Stromal cell of bone marrow (primary cell): ENCODE results near the gene CAB39.

Experiments used
- DNase-seq: peaks from one replicate; pipeline ENCODE4 v3.0.0-alpha.2; 2012; ENCODE audit warnings: low read depth

The CAB39 gene

GRCh38 chr2:230712443-230713330 lies at the start of gene CAB39:
TSS of gene CAB39 (plus strand) at chr2:230712842. CDS start at chr2:230760002, 47,160 bp downstream.
- peak; percentile 74 for DNase-seq

- DNase-seq = no peak
These were observed 48.5 kb upstream of the CAB39 start for GRCh38 chr2:230664128-230664527.

- no peak for DNase-seq
These were observed 47.8 kb upstream of the CAB39 start for GRCh38 chr2:230664844-230665243.

- DNase-seq = no peak
These were observed 47.4 kb upstream of the CAB39 start for GRCh38 chr2:230665263-230665691.

- no peak for DNase-seq
These were observed 46.2 kb upstream of the CAB39 start for GRCh38 chr2:230666446-230666845.

GRCh38 chr2:230666885-230667712 lies 45.5 kb upstream of the CAB39 start:
- no peak for DNase-seq

GRCh38 chr2:230668184-230668938 lies 44.3 kb upstream of the CAB39 start:
- no peak for DNase-seq

- DNase-seq = no peak
These were observed 43.7 kb upstream of the CAB39 start for GRCh38 chr2:230668939-230669303.

GRCh38 chr2:230669386-230669950 lies 43.2 kb upstream of the CAB39 start:
- no peak for DNase-seq

- no peak for DNase-seq
These were observed 41.5 kb upstream of the CAB39 start for GRCh38 chr2:230671117-230671516.

GRCh38 chr2:230672836-230673235 lies 39.8 kb upstream of the CAB39 start:
- no peak for DNase-seq

- DNase-seq = no peak
These were observed 38.2 kb upstream of the CAB39 start for GRCh38 chr2:230674401-230674800.

- no peak for DNase-seq
These were observed 37.5 kb upstream of the CAB39 start for GRCh38 chr2:230674966-230675672.

GRCh38 chr2:230676546-230676945 lies 36.1 kb upstream of the CAB39 start:
- DNase-seq = no peak

GRCh38 chr2:230677201-230677946 lies 35.3 kb upstream of the CAB39 start:
- no peak for DNase-seq

- no peak for DNase-seq
These were observed 34.6 kb upstream of the CAB39 start for GRCh38 chr2:230678018-230678417.

GRCh38 chr2:230678451-230678850 lies 34.2 kb upstream of the CAB39 start:
- no peak for DNase-seq

GRCh38 chr2:230680463-230681170 lies 32.0 kb upstream of the CAB39 start:
- DNase-seq = no peak

- DNase-seq = no peak
These were observed 31.5 kb upstream of the CAB39 start for GRCh38 chr2:230681171-230681545.

GRCh38 chr2:230682546-230682945 lies 30.1 kb upstream of the CAB39 start:
- DNase-seq = no peak
